Smooth muscle cell (in vitro differentiated cells): ENCODE results near the gene IFNAR2. TPM values are rescaled to one million over a fixed set of nuclear protein-coding genes. Genes with fewer than 3 reads are reported as not detected.
A peak's percentile ranks its signal among the peaks of the same experiment; 100 is the strongest.

Experiments
- DNase-seq: peaks from one replicate; lab custom pipeline; 2025; ENCODE audit not compliant: unreplicated experiment; lab: John Stamatoyannopoulos, UW
- H2AFZ ChIP-seq: fragments of 200-600 bp; sonication (generic); 2 replicates; pipeline ENCODE4 v1.6.0; 2016; ENCODE audit warnings: antibody characterized with exemption, low read depth, mild to moderate bottlenecking
- H3F3A ChIP-seq: fragments of 200-600 bp; sonication (generic); 2 replicates; pipeline ENCODE4 v1.6.0; 2017; ENCODE audit warnings: antibody characterized with exemption, low read depth
- H3K27ac ChIP-seq: fragments of 200-600 bp; sonication (generic); 2 replicates; pipeline ENCODE4 v1.5.1; 2016; ENCODE audit warnings: low read depth, mild to moderate bottlenecking
- H3K27me3 ChIP-seq: fragments of 200-600 bp; sonication (generic); 2 replicates; pipeline ENCODE4 v1.6.1; 2016; ENCODE audit warnings: low read depth, mild to moderate bottlenecking
- H3K36me3 ChIP-seq: fragments of 200-600 bp; sonication (generic); 2 replicates; pipeline ENCODE4 v1.5.1; 2016; ENCODE audit warnings: low read depth
- H3K4me1 ChIP-seq: fragments of 200-600 bp; sonication (generic); 2 replicates; pipeline ENCODE4 v1.5.1; 2016; ENCODE audit warnings: low read depth
- H3K4me2 ChIP-seq: fragments of 200-600 bp; sonication (generic); 2 replicates; pipeline ENCODE4 v1.6.0; 2016; ENCODE audit warnings: mild to moderate bottlenecking
- H3K4me3 ChIP-seq: fragments of 200-600 bp; sonication (generic); 2 replicates; pipeline ENCODE4 v1.5.1; 2016; ENCODE audit warnings: mild to moderate bottlenecking
- H3K79me2 ChIP-seq: fragments of 200-600 bp; sonication (generic); 2 replicates; pipeline ENCODE4 v1.6.0; 2016; ENCODE audit warnings: low read depth, mild to moderate bottlenecking
- H3K9ac ChIP-seq: fragments of 200-600 bp; sonication (generic); 2 replicates; pipeline ENCODE4 v1.6.0; 2016; ENCODE audit warnings: low read depth
- H3K9me3 ChIP-seq: fragments of 200-600 bp; sonication (generic); replicated peaks from 2 replicates; pipeline ENCODE4 v1.5.1; 2016; ENCODE audit warnings: low read depth
- H4K20me1 ChIP-seq: fragments of 200-600 bp; sonication (generic); 2 replicates; pipeline ENCODE4 v1.6.0; 2016; ENCODE audit warnings: low read depth
- CTCF ChIP-seq: fragments of 200-600 bp; sonication (generic); IDR thresholded peaks from 2 replicates; pipeline ENCODE4 v1.5.1; 2017; ENCODE audit warnings: borderline replicate concordance, mild to moderate bottlenecking, antibody characterized with exemption; ENCODE audit not compliant: insufficient read depth, poor library complexity, severe bottlenecking
- WGBS: methylation state at CpG from one replicate; pipeline ENCODE4 v1.1.7; 2016; ENCODE audit warnings: low lambda C conversion rate; 5-methylcytosine and 5-hydroxymethylcytosine counted together
- polyA plus RNA-seq: library from polyadenylated mRNA; unstranded; fragments of >200 nt; fragmentation: Nextera tagmentation; extraction: Ambion mirVana; gene quantifications from 2 replicates; pipeline ENCODE4 v1.2.1, GENCODE V29; 2016
- total RNA-seq: library from RNA; depleted of rRNA; stranded (reverse); fragments of >200 nt; gene quantifications from 2 replicates; pipeline ENCODE4 v1.2.3, GENCODE V29; 2014

Gene IFNAR2
- total and polyA plus RNA-seq, 2 experiments from 2014 or later: 30.7 to 33.2 TPM

GRCh38 chr21:33189824-33190223, 39.9 kb upstream of the IFNAR2 start:
- Histone ChIP-seq H3K79me2 (no peaks in the 10 kb centered on the region), H3F3A (no peaks in the 10 kb centered on the region), H3K9me3 (no peaks in the 10 kb centered on the region), H3K4me2 (no peak overlapping the region), H3K27ac (no peak overlapping the region), H4K20me1 (no peaks in the 10 kb centered on the region), H3K9ac (no peak overlapping the region), H3K27me3 (peaks cover 23% of the 10 kb centered on the region), H2AFZ (no peak overlapping the region), H3K36me3 (no peaks in the 10 kb centered on the region), H3K4me3 (no peak overlapping the region), H3K4me1 (no peaks in the 10 kb centered on the region)
- WGBS: 83% methylated on average over 3 of the region's 3 CpGs
- TF ChIP-seq CTCF: no peak
- no peak for DNase-seq

GRCh38 chr21:33196941-33197374, 32.8 kb upstream of the IFNAR2 start:
- H3K4me2 ChIP-seq: peak overlapping the region; percentile 61
- peak; percentile 70 for TF ChIP-seq CTCF
- no peak overlapping the region for H3K27ac ChIP-seq
- H4K20me1 ChIP-seq: no peaks in the 10 kb centered on the region
- WGBS: 13% methylated on average over 14 of the region's 14 CpGs
- DNase-seq: peak; percentile 11
- no peaks in the 10 kb centered on the region for H3K9me3 ChIP-seq
- no peaks in the 10 kb centered on the region for H3K36me3 ChIP-seq
- H3F3A ChIP-seq: no peaks in the 10 kb centered on the region
- no peaks in the 10 kb centered on the region for H3K27me3 ChIP-seq
- no peaks in the 10 kb centered on the region for H3K79me2 ChIP-seq
- peak overlapping the region; percentile 74 for H2AFZ ChIP-seq
- H3K9ac ChIP-seq: no peak overlapping the region
- no peaks in the 10 kb centered on the region for H3K4me1 ChIP-seq
- H3K4me3 ChIP-seq: no peak overlapping the region

- no peak overlapping the region for H3K4me2 ChIP-seq
- no peak for DNase-seq
- WGBS: 41% methylated on average over 4 of the region's 4 CpGs
These were observed 32.2 kb upstream of the IFNAR2 start for GRCh38 chr21:33197496-33197895.

More at GRCh38 chr21:33197496-33197895, 32.2 kb upstream of the IFNAR2 start:
- Histone ChIP-seq H3K79me2 (no peaks in the 10 kb centered on the region), H3K4me3 (no peak overlapping the region), H3K27ac (no peak overlapping the region), H3K9me3 (no peaks in the 10 kb centered on the region), H4K20me1 (no peaks in the 10 kb centered on the region), H2AFZ (no peak overlapping the region), H3K27me3 (no peaks in the 10 kb centered on the region), H3K9ac (no peak overlapping the region), H3K36me3 (no peaks in the 10 kb centered on the region), H3F3A (no peaks in the 10 kb centered on the region), H3K4me1 (no peaks in the 10 kb centered on the region)
- no peak for TF ChIP-seq CTCF
